Lower leg skin (tissue), 4 donors: ENCODE data around the gene IRS1. TPM values are rescaled to one million over a fixed set of nuclear protein-coding genes. Genes with fewer than 3 reads are reported as not detected.

Experiments
- DNase-seq, 2 donors: peaks; one replicate each; pipeline ENCODE4 v3.0.0-alpha.2; 2019; ENCODE audit warnings: low spot score in 2 of 2
- H3K4me3 ChIP-seq: fragments of 200-600 bp; sonication (generic); 2 replicates; pipeline ENCODE4 v1.5.1; 2017; ENCODE audit warnings: mild to moderate bottlenecking, low read depth; ENCODE audit not compliant: poor library complexity, severe bottlenecking
- POLR2A ChIP-seq, 2 donors: fragments of 450-650 bp; IDR thresholded peaks; one replicate each; pipeline ENCODE4 v1.6.1; 2016 to 2017; ENCODE audit warnings: antibody characterized with exemption in 2 of 2, mild to moderate bottlenecking in 1 of 2, moderate library complexity in 1 of 2
- WGBS, 2 donors: methylation state at CpG; one replicate each; pipeline ENCODE4 v1.1.5; 2018; 5-methylcytosine and 5-hydroxymethylcytosine counted together
- intact Hi-C: fragments of 100-400 bp; cut with DNase I; formaldehyde crosslinking; loops from one replicate; pipeline ENCODE4 v1.15.0; 2023; ENCODE audit warnings: low total_unique reads
- total RNA-seq, 4 donors: library from RNA; depleted of rRNA; stranded (reverse); fragments of >200 nt; gene quantifications; one replicate each; pipeline ENCODE4 v1.1.0, GENCODE V29; 2016
- TF ChIP-seq, protein P1 (sequence below), 3 donors: fragments of 450-650 bp; IDR thresholded peaks; one replicate each; pipeline ENCODE4 v1.5.1; 2016; ENCODE audit warnings: antibody characterized with exemption in 3 of 3, mild to moderate bottlenecking in 3 of 3, moderate library complexity in 2 of 3

The IRS1 gene
- total RNA-seq, 4 donors from 2014 or later: 16.9 to 55.0 (median 25.4) TPM

DNA sequence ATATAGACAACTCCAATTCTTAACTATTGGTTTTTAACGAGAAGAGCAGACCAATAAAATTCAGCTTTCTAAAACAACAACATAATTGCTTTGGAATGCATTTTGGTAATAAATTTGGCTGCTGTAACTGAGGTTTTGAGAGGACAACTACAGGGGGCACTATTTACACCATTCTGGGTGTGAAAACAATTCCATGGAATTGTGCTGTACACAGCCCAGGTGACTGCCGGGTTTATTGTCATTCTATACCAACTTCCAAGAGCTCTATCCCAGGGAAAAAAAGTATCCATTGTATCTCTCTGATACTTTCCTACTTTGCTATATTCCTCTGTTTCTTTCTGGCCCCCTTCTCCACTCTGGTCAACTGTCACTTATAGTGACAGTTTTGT is 38.4 kb downstream of the IRS1 start:
- no peak for TF ChIP-seq POLR2A (IDR thresholded peaks at IDR 0.05)
- TF ChIP-seq, protein P1, sequence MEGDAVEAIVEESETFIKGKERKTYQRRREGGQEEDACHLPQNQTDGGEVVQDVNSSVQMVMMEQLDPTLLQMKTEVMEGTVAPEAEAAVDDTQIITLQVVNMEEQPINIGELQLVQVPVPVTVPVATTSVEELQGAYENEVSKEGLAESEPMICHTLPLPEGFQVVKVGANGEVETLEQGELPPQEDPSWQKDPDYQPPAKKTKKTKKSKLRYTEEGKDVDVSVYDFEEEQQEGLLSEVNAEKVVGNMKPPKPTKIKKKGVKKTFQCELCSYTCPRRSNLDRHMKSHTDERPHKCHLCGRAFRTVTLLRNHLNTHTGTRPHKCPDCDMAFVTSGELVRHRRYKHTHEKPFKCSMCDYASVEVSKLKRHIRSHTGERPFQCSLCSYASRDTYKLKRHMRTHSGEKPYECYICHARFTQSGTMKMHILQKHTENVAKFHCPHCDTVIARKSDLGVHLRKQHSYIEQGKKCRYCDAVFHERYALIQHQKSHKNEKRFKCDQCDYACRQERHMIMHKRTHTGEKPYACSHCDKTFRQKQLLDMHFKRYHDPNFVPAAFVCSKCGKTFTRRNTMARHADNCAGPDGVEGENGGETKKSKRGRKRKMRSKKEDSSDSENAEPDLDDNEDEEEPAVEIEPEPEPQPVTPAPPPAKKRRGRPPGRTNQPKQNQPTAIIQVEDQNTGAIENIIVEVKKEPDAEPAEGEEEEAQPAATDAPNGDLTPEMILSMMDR (IDR thresholded peaks at IDR 0.05): no peak
- WGBS, 2 donors: 70 to 81% methylated on average over 2 of the region's 2 CpGs
- no peak overlapping the region for H3K4me3 ChIP-seq
- intact Hi-C loops: no loop called here
- DNase-seq: no peak

DNA sequence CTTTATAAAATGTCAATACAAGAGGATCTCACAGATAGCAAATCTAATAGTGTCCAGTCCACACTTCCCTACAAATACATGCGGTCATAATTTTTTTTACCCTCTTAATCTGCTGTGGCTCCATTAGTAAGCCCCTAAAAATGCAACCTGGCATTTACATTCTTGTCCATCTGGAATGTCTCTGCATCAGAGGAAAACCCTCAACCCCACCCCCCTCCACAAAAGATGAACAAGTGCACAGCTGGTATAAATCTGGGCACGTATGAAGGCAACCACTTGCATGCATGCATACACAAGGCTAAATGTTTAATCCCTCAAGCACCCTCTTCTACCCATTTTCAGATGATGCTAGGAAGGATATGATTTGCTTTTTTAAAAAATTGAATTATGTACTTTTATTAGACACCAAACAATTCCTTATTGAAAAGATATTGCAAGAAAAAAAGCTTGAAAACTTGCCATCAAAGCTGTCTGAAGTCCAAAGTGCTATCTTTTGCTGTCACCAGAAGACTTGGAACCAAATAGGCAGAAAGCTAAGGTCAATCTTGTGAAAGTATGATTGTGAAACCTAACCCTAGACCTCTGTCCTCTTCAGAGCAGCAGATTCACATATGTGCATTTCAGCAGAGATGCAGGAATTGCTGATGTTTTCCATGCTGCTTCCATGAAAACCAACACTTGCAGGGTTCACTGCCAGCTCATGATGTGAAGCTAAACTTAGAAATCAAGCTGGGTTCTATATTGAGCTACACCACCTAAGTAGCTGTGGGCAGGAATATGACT is 39.0 kb downstream of the IRS1 start:
- intact Hi-C loops: no loop called here
- no peak for DNase-seq
- no peak for TF ChIP-seq POLR2A (IDR thresholded peaks at IDR 0.05)
- TF ChIP-seq, protein P1 (IDR thresholded peaks at IDR 0.05): no peak
- WGBS, 2 donors: 70 to 82% methylated on average over 2 of the region's 2 CpGs
- H3K4me3 ChIP-seq: no peak overlapping the region

DNA sequence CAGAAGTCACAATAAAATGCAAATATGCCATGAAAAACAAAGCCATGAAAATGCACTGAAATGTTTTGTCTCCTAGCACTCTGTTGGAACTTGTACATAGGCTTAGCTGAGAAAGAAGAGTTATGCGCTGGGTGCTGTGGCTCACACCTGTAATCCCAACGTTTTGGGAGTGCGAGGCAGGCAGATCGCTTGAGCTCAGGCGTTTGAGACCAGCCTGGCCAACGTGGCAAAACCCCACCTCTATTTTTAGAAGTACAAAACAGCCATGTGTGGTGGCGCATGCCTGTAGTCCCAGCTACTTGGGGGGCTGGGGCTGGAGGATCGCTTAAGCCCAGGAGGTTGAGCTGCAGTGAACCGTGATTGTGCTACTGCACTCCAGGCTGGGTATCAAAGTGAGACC is 39.9 kb downstream of the IRS1 start:
- intact Hi-C loops: no loop called here
- DNase-seq: no peak
- H3K4me3 ChIP-seq: no peak overlapping the region
- no peak for TF ChIP-seq POLR2A (IDR thresholded peaks at IDR 0.05)
- TF ChIP-seq, protein P1 (IDR thresholded peaks at IDR 0.05): no peak
- WGBS, 2 donors: 79 to 83% methylated on average over 9 of the region's 9 CpGs

DNA sequence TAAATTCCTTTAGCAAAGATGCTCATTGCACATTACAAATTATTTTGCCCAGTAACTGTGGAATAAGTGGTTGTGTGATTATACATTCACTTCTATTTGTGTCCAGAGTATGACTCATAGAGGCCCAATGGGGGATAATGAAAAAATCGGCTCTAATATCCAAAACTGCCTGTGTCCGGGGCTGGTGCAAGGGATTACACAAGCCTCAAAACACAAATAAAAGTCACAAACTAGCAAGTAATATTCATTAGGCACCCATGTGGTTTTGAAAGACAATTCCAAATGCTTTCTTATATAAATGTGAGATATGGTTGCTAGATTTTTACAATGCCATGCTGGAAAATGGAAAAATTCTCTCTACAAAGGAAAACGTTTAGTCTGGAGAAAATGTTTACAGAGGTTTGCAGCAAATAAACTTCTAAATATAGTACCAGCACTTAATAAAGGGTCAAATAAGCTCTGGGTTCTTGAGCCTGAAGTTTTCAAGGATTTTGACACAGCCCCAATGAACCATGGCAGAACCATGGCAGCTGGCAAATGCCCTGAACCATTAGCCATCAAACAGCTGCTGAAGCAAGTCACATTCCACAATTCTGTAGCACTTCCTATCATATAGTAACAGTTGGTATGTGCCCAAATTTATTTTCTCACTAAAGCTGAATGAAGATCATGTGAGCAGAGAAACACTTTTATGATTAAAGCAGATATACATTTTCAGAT is 40.5 kb downstream of the IRS1 start:
- intact Hi-C loops: no loop called here
- DNase-seq: no peak
- WGBS, 2 donors: 42 to 55% methylated on average over 3 of the region's 3 CpGs
- TF ChIP-seq POLR2A (IDR thresholded peaks at IDR 0.05): no peak
- TF ChIP-seq, protein P1 (IDR thresholded peaks at IDR 0.05): no peak
- no peak overlapping the region for H3K4me3 ChIP-seq

DNA sequence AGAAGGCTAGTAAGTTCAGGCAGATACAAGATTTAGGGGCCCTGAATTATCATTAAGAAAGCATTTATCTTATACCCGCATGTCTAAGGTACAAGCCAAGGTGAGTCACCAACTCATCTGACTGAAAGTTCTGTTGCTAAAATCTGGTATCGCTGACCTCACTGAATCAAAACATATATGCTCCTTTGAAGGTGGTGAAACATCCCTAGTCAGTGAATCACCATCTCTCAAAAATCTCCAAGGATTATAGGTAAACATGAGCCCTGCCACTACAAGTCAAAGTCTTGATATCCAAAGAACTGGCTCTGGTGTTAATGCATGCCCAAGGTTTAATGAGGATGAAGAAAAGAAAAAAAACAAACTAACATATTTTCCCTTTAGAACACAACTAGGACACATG is 43.5 kb downstream of the IRS1 start:
- intact Hi-C loops: no loop called here
- TF ChIP-seq, protein P1 (IDR thresholded peaks at IDR 0.05): no peak
- TF ChIP-seq POLR2A (IDR thresholded peaks at IDR 0.05): no peak
- no peak overlapping the region for H3K4me3 ChIP-seq
- no peak for DNase-seq
- WGBS, 2 donors: 41 to 68% methylated on average over 2 of the region's 2 CpGs
